CD14-positive monocyte (primary cell): ENCODE data around the gene CSAD. TPM values are rescaled to one million over a fixed set of nuclear protein-coding genes. Genes with fewer than 3 reads are reported as not detected.

ENCODE experiments used
- DNase-seq, 3 donors: peaks; one replicate each; pipeline ENCODE4 v3.0.0-alpha.2; 2011 to 2022
- H2AFZ ChIP-seq: 2 replicates; pipeline ENCODE4 v1.6.0; 2012; ENCODE audit warnings: mild to moderate bottlenecking, low read depth, low read length, inconsistent platforms; ENCODE audit not compliant: insufficient read depth, poor library complexity, severe bottlenecking
- H3K27ac ChIP-seq, 2 donors: 1 replicate in 1 of 2; 2 replicates in 1 of 2; pipeline ENCODE4 v1.5.1; 2012 to 2013; ENCODE audit warnings: low read length in 2 of 2, control low read depth in 1 of 2, inconsistent platforms in 1 of 2, low read depth in 1 of 2, mild to moderate bottlenecking in 1 of 2
- H3K27me3 ChIP-seq, 2 donors: one replicate each; pipeline versions ENCODE4 v1.6.0 to v1.6.1; 2011 to 2013; ENCODE audit warnings: low read length in 2 of 2; ENCODE audit not compliant: control insufficient read depth in 2 of 2, insufficient read depth in 2 of 2
- H3K36me3 ChIP-seq, 2 donors: replicated peaks in 1 of 2; 1 replicate in 1 of 2; 2 replicates in 1 of 2; pipeline versions ENCODE4 v1.5.1 to v1.6.1; 2012 to 2013; ENCODE audit warnings: low read length in 2 of 2, control low read depth in 1 of 2, inconsistent platforms in 1 of 2, mild to moderate bottlenecking in 1 of 2; ENCODE audit not compliant: insufficient read depth in 2 of 2, control insufficient read depth in 1 of 2
- H3K4me1 ChIP-seq, 2 donors: 1 replicate in 1 of 2; 2 replicates in 1 of 2; pipeline versions ENCODE4 v1.5.1 to v1.6.1; 2012 to 2013; ENCODE audit warnings: low read length in 2 of 2, control low read depth in 1 of 2, inconsistent platforms in 1 of 2, mild to moderate bottlenecking in 1 of 2, moderate library complexity in 1 of 2; ENCODE audit not compliant: insufficient read depth in 2 of 2, control insufficient read depth in 1 of 2
- H3K4me2 ChIP-seq: replicated peaks from 2 replicates; pipeline ENCODE3; 2012; ENCODE audit warnings: low read length, moderate library complexity, mild to moderate bottlenecking; ENCODE audit not compliant: poor library complexity, severe bottlenecking; ENCODE audit errors: extremely low read depth
- H3K4me3 ChIP-seq, 3 experiments: fragments of 200-600 bp in 1 of 3; sonication (generic) in 1 of 3; replicated peaks in 1 of 3; 1 replicate in 2 of 3; 2 replicates in 1 of 3; pipeline ENCODE4 v1.5.1; 2011 to 2013; ENCODE audit warnings: low read length in 3 of 3, mild to moderate bottlenecking in 3 of 3, control low read depth in 2 of 3, low read depth in 2 of 3, inconsistent platforms in 1 of 3, moderate library complexity in 1 of 3
- H3K79me2 ChIP-seq: 2 replicates; pipeline ENCODE4 v1.6.0; 2012; ENCODE audit warnings: mild to moderate bottlenecking, control low read depth, inconsistent platforms, low read length, moderate library complexity; ENCODE audit not compliant: insufficient read depth
- H3K9ac ChIP-seq: 2 replicates; pipeline ENCODE4 v1.6.0; 2017; ENCODE audit warnings: low read length, mild to moderate bottlenecking; ENCODE audit not compliant: insufficient read depth, poor library complexity, severe bottlenecking
- H3K9me3 ChIP-seq, 2 donors: replicated peaks in 1 of 2; 1 replicate in 1 of 2; 2 replicates in 1 of 2; pipeline versions ENCODE4 v1.5.1 to v1.6.1; 2012 to 2013; ENCODE audit warnings: low read length in 2 of 2, control low read depth in 1 of 2; ENCODE audit not compliant: control insufficient read depth in 1 of 2, insufficient read depth in 1 of 2
- H4K20me1 ChIP-seq: 2 replicates; pipeline ENCODE4 v1.6.0; 2012; ENCODE audit warnings: mild to moderate bottlenecking, low read length, control low read depth, moderate library complexity; ENCODE audit not compliant: insufficient read depth
- H3K27ac Mint-ChIP-seq, 7 donors: one replicate each; pipeline ENCODE4 v1.8.0; 2020; ENCODE audit warnings: mild to moderate bottlenecking in 7 of 7, mixed read lengths in 7 of 7, moderate library complexity in 6 of 7, inconsistent platforms in 2 of 7
- H3K27me3 Mint-ChIP-seq, 3 donors: one replicate each; pipeline ENCODE4 v1.8.0; 2021 to 2022; ENCODE audit warnings: low read depth in 3 of 3, mild to moderate bottlenecking in 3 of 3, mixed read lengths in 3 of 3, moderate library complexity in 3 of 3, inconsistent platforms in 1 of 3
- H3K36me3 Mint-ChIP-seq, 2 donors: one replicate each; pipeline ENCODE4 v1.8.0; 2020; ENCODE audit warnings: mixed read lengths in 2 of 2, inconsistent platforms in 1 of 2, mild to moderate bottlenecking in 1 of 2
- H3K4me1 Mint-ChIP-seq: one replicate; pipeline ENCODE4 v1.8.0; 2020; ENCODE audit warnings: mild to moderate bottlenecking, mixed read lengths
- H3K4me3 Mint-ChIP-seq, 2 donors: one replicate each; pipeline ENCODE4 v1.8.0; 2020; ENCODE audit warnings: mild to moderate bottlenecking in 2 of 2, mixed read lengths in 2 of 2, moderate library complexity in 1 of 2
- H3K9me3 Mint-ChIP-seq, 7 donors: one replicate each; pipeline ENCODE4 v1.8.0; 2020 to 2022; ENCODE audit warnings: mixed read lengths in 7 of 7, mild to moderate bottlenecking in 6 of 7, moderate library complexity in 6 of 7, inconsistent platforms in 2 of 7
- whole genome bisulfite sequencing: methylation state at CpG from one replicate; pipeline ENCODE4 v1.1.5; 2013; ENCODE audit warnings: missing lambda C conversion rate; ENCODE audit not compliant: insufficient coverage; 5-methylcytosine and 5-hydroxymethylcytosine counted together
- intact Hi-C, 2 donors: fragments of 100-400 bp; cut with micrococcal nuclease; formaldehyde crosslinking; loops; one replicate each; pipeline versions ENCODE4 v1.15.0 to v1.15.1; 2023
- polyA plus RNA-seq, 3 donors: library from polyadenylated mRNA; depleted of rRNA in 1 of 3; unstranded in 2 of 3; stranded (reverse) in 1 of 3; fragments of 300-500 nt in 2 of 3; fragments of >200 nt in 1 of 3; fragmentation: Illumina TruSeq in 2 of 3; gene quantifications; 1 replicate in 2 of 3; 2 replicates in 1 of 3; pipeline ENCODE4 v1.2.3, GENCODE V29; 2012 to 2021
- TF ChIP-seq, protein P1 (sequence below): fragments of 200-600 bp; IDR thresholded peaks from one replicate; pipeline ENCODE4 v1.8.0; 2022; ENCODE audit warnings: antibody characterized with exemption, mild to moderate bottlenecking

Gene CSAD
- polyA plus RNA-seq, 3 donors, result 1.3 to 145 (median 1.4) TPM

DNA sequence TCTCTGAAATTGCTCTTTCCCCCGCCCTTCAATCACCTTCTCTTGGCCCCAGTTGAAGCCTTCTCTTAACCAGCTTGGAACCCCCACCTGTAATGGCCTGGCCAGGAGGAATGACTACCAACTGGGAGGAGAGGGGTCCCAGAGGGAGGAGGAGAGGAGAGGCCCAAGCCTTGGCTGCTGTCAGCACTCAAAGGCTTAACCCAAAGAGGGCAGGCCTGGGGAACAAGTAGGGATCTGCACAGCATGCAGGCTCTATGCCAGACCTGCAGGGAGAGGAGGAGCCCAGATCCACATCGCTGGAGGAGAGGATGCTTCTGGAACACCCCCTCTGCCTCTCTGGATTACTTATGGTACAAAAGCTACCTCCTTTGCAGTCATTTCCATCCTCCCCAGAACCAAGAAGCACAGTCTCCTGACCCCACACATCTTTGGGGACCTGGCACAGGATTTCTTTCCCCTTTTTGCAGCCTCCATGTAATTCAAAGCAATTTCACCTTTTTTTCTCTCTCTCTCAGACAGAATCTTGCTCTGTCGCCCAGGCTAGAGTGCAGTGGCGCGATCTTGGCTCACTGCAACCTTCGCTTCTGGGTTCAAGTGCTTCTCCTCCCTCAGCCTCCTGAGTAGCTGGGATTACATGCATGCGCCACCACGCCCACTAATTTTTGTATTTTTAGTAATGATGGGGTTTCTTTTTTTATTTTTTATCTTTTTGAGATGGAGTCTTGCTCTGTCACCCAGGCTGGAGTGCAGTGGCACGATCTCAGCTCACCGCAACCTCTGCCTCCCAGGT, 45.1 kb upstream of the CSAD start:
- TF ChIP-seq, protein P1, sequence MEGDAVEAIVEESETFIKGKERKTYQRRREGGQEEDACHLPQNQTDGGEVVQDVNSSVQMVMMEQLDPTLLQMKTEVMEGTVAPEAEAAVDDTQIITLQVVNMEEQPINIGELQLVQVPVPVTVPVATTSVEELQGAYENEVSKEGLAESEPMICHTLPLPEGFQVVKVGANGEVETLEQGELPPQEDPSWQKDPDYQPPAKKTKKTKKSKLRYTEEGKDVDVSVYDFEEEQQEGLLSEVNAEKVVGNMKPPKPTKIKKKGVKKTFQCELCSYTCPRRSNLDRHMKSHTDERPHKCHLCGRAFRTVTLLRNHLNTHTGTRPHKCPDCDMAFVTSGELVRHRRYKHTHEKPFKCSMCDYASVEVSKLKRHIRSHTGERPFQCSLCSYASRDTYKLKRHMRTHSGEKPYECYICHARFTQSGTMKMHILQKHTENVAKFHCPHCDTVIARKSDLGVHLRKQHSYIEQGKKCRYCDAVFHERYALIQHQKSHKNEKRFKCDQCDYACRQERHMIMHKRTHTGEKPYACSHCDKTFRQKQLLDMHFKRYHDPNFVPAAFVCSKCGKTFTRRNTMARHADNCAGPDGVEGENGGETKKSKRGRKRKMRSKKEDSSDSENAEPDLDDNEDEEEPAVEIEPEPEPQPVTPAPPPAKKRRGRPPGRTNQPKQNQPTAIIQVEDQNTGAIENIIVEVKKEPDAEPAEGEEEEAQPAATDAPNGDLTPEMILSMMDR, result no peak
- Mint-ChIP-seq H3K36me3 (peaks cover 0 to 7% of the 10 kb centered on the region in 2 donors), H3K27me3 (peaks cover 21 to 32% (median 23%) of the 10 kb centered on the region in 3 donors), H3K9me3 (peaks cover 0 to 2% (median 0%) of the 10 kb centered on the region in 7 donors), H3K27ac (no peak overlapping the region), H3K4me3 (peak overlapping the region in 1 of 2 donors; percentile 2), H3K4me1 (peaks cover 39% of the 10 kb centered on the region)
- no CpG with 5 or more reads among the region's 10 CpGs for WGBS
- Histone ChIP-seq H3K9ac (no peak overlapping the region), H3K27ac (no peak overlapping the region), H2AFZ (no peak overlapping the region), H3K4me2 (no peak overlapping the region), H3K4me1 (peaks cover 28 to 37% of the 10 kb centered on the region in 2 donors), H4K20me1 (no peaks in the 10 kb centered on the region), H3K9me3 (no peaks in the 10 kb centered on the region), H3K27me3 (no peaks in the 10 kb centered on the region), H3K79me2 (no peaks in the 10 kb centered on the region), H3K4me3 (no peak overlapping the region), H3K36me3 (no peaks in the 10 kb centered on the region)
- no peak for DNase-seq
- intact Hi-C loops, result no loop called here

- Histone ChIP-seq H3K9ac (no peak overlapping the region), H3K4me2 (no peak overlapping the region), H4K20me1 (no peaks in the 10 kb centered on the region), H3K9me3 (no peaks in the 10 kb centered on the region), H2AFZ (no peak overlapping the region), H3K79me2 (no peaks in the 10 kb centered on the region), H3K27ac (no peak overlapping the region), H3K4me1 (peaks cover 30 to 43% of the 10 kb centered on the region in 2 donors), H3K36me3 (no peaks in the 10 kb centered on the region), H3K4me3 (no peak overlapping the region), H3K27me3 (no peaks in the 10 kb centered on the region)
- Mint-ChIP-seq H3K27me3 (peaks cover 13 to 27% (median 18%) of the 10 kb centered on the region in 3 donors), H3K9me3 (peaks cover 0 to 2% (median 0%) of the 10 kb centered on the region in 7 donors), H3K4me1 (peaks cover 41% of the 10 kb centered on the region), H3K27ac (peak overlapping the region in 4 of 7 donors; percentile 6 to 38 (median 26)), H3K36me3 (peaks cover 0 to 7% of the 10 kb centered on the region in 2 donors), H3K4me3 (peak overlapping the region in 1 of 2 donors; percentile 21)
- 96% methylated on average over 9 of the region's 10 CpGs for WGBS
- DNase-seq, result no peak
- TF ChIP-seq, protein P1, result no peak
- intact Hi-C loops, result loop anchor here in 1 of 2 donors (5.0 kb wide), 1 partner anchor 42 kb away; the partner anchor contains the start of gene ESPL1
These were observed 44.3 kb upstream of the CSAD start for GRCh38 chr12:53224897-53225634.
